Hepatocyte (in vitro differentiated cells): ENCODE data around the gene RHOXF1. TPM values are rescaled to one million over a fixed set of nuclear protein-coding genes. Genes with fewer than 3 reads are reported as not detected.
A peak's percentile ranks its signal among the peaks of the same experiment; 100 is the strongest.
"Not testable (repeated sequence)": the region's sequence is repeated elsewhere in the genome, so short reads cannot be mapped to it uniquely, and the experiment has no call there.

Source experiments
- DNase-seq: peaks from one replicate; pipeline ENCODE4 v3.0.0-alpha.2; 2016; ENCODE audit warnings: low spot score
- H2AFZ ChIP-seq: fragments of 200-600 bp; sonication (generic); 2 replicates; pipeline ENCODE4 v1.6.0; 2016; ENCODE audit warnings: antibody characterized with exemption, mild to moderate bottlenecking
- H3K27ac ChIP-seq: fragments of 200-600 bp; sonication (generic); 2 replicates; pipeline ENCODE4 v1.5.1; 2016; ENCODE audit warnings: mild to moderate bottlenecking
- H3K27me3 ChIP-seq: fragments of 200-600 bp; sonication (generic); 2 replicates; pipeline ENCODE4 v1.6.1; 2016
- H3K36me3 ChIP-seq: fragments of 200-600 bp; sonication (generic); replicated peaks from 2 replicates; pipeline ENCODE4 v1.5.1; 2016; ENCODE audit warnings: low read depth; ENCODE audit not compliant: insufficient read depth
- H3K4me1 ChIP-seq: fragments of 200-600 bp; sonication (generic); 2 replicates; pipeline ENCODE4 v1.5.1; 2016; ENCODE audit warnings: mild to moderate bottlenecking, moderate library complexity; ENCODE audit not compliant: insufficient read depth
- H3K4me2 ChIP-seq: fragments of 200-600 bp; sonication (generic); 2 replicates; pipeline ENCODE4 v1.6.0; 2016
- H3K4me3 ChIP-seq: fragments of 200-600 bp; sonication (generic); 2 replicates; pipeline ENCODE4 v1.5.1; 2016; ENCODE audit warnings: mild to moderate bottlenecking
- H3K79me2 ChIP-seq: fragments of 200-600 bp; sonication (generic); 2 replicates; pipeline ENCODE4 v1.6.0; 2017; ENCODE audit warnings: mild to moderate bottlenecking
- H3K9me2 ChIP-seq: fragments of 200-600 bp; sonication (generic); replicated peaks from 2 replicates; pipeline ENCODE4 v1.6.0; 2017; ENCODE audit warnings: mild to moderate bottlenecking; ENCODE audit not compliant: insufficient read depth
- H3K9me3 ChIP-seq: fragments of 200-600 bp; sonication (generic); 2 replicates; pipeline ENCODE4 v1.5.1; 2016; ENCODE audit warnings: low read depth, mild to moderate bottlenecking
- H4K20me1 ChIP-seq: fragments of 200-600 bp; sonication (generic); 2 replicates; pipeline ENCODE4 v1.6.0; 2016; ENCODE audit warnings: mild to moderate bottlenecking; ENCODE audit not compliant: insufficient read depth, poor library complexity, severe bottlenecking
- CTCF ChIP-seq: fragments of 200-600 bp; sonication (generic); IDR thresholded peaks from 2 replicates; pipeline ENCODE4 v1.5.1; 2016; ENCODE audit warnings: antibody characterized with exemption, mild to moderate bottlenecking; ENCODE audit not compliant: poor library complexity
- EZH2 ChIP-seq: fragments of 200-600 bp; sonication (generic); IDR thresholded peaks from 2 replicates; pipeline ENCODE4 v1.6.1; 2016; ENCODE audit warnings: antibody characterized with exemption, mild to moderate bottlenecking, borderline replicate concordance
- EZH2phosphoT487 ChIP-seq: fragments of 200-600 bp; sonication (generic); IDR thresholded peaks from one replicate; pipeline ENCODE4 v1.6.1; 2018; ENCODE audit warnings: antibody characterized with exemption, mild to moderate bottlenecking, low read depth, moderate library complexity; ENCODE audit not compliant: unreplicated experiment, severe bottlenecking
- WGBS: methylation state at CpG from one replicate; pipeline ENCODE4 v1.1.6; 2016; ENCODE audit warnings: low lambda C conversion rate; ENCODE audit errors: missing lambda C conversion rate; 5-methylcytosine and 5-hydroxymethylcytosine counted together
- polyA plus RNA-seq: library from polyadenylated mRNA; unstranded; fragments of >200 nt; fragmentation: Nextera tagmentation; extraction: Ambion mirVana; gene quantifications from 2 replicates; pipeline ENCODE4 v1.2.1, GENCODE V29; 2016
- total RNA-seq: library from RNA; depleted of rRNA; stranded (reverse); fragments of >200 nt; gene quantifications from 2 replicates; pipeline ENCODE4 v1.2.3, GENCODE V29; 2014

The RHOXF1 gene
- total and polyA plus RNA-seq, 2 experiments from 2014 or later, result not detected

DNA sequence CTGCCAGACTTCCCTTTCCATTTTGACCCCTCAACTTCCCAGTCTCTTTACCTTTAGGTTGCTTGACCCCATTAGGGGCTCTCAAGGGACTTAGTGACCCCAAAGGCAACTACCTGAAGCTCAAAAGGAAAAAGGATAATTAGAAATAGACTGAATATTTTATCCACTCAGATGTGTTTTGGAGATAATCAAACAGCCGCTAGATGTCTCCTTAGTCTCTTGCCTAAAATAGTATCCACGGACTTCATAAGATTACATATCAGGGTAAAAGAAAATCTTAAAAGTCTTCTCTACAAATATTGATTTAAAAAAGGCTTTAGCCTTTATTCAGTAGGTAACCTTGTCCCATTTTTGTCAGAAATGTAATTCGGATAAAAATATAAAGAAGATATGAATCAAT lies 21.7 kb upstream of the RHOXF1 start:
- 53% methylated on average over 3 of the region's 3 CpGs for WGBS

DNA sequence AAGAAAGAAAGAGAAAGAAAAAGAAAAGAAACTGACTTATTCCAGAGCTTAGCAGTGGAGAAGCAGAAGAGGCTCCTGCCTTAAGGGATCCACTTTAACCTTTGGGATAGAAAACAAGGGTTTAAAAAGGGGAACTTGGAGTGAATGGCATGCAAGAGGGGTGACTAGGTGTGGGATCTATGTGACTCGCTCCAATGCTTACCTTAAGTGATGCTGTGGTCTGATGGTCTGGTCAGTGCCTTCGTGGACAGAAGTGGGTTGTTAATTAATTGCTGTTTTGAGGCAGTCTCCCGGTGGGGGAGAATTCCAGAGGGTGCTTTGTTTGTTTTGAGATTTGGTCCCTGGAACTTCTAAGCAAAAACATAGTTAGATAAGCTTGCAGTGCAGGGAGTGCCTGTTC lies 21.1 kb upstream of the RHOXF1 start:
- H3K9me2 ChIP-seq, result no peaks in the 10 kb centered on the region
- H3K27me3 ChIP-seq, result no peaks in the 10 kb centered on the region
- TF ChIP-seq CTCF (no peak), EZH2phosphoT487 (no peak)
- no peak overlapping the region for H3K4me3 ChIP-seq
- H3K4me1 ChIP-seq, result no peaks in the 10 kb centered on the region
- no peak overlapping the region for H2AFZ ChIP-seq
- no peaks in the 10 kb centered on the region for H3K9me3 ChIP-seq
- H3K79me2 ChIP-seq, result no peaks in the 10 kb centered on the region
- H3K4me2 ChIP-seq, result no peak overlapping the region
- no peak for DNase-seq
- WGBS, result 42% methylated on average over 3 of the region's 3 CpGs
- no peaks in the 10 kb centered on the region for H3K36me3 ChIP-seq
- no peak overlapping the region for H3K27ac ChIP-seq
- H4K20me1 ChIP-seq, result no peaks in the 10 kb centered on the region

More for the DNA sequence above, 21.7 kb upstream of the RHOXF1 start:
- Histone ChIP-seq H3K79me2 (no peaks in the 10 kb centered on the region), H3K4me2 (no peak overlapping the region), H3K36me3 (no peaks in the 10 kb centered on the region), H3K4me3 (no peak overlapping the region), H3K27me3 (no peaks in the 10 kb centered on the region), H3K9me3 (no peaks in the 10 kb centered on the region), H2AFZ (no peak overlapping the region), H4K20me1 (no peaks in the 10 kb centered on the region), H3K9me2 (no peaks in the 10 kb centered on the region), H3K27ac (no peak overlapping the region), H3K4me1 (no peaks in the 10 kb centered on the region)
- no peak for TF ChIP-seq EZH2
- peak; percentile 6 for TF ChIP-seq CTCF
- DNase-seq, result no peak

- Histone ChIP-seq H3K4me1 (no peaks in the 10 kb centered on the region), H3K36me3 (no peaks in the 10 kb centered on the region), H3K4me3 (no peak overlapping the region)
Measured at GRCh38 chrX:120136128-120136527, 20.4 kb upstream of the RHOXF1 start.

GRCh38 chrX:120128306-120128846 lies 12.7 kb upstream of the RHOXF1 start:
- not testable (repeated sequence) for H3K4me2 ChIP-seq, H3K9me3 ChIP-seq, DNase-seq, H3K4me1 ChIP-seq, H3K79me2 ChIP-seq, H2AFZ ChIP-seq, H3K4me3 ChIP-seq, H3K36me3 ChIP-seq, H3K9me2 ChIP-seq, H3K27ac ChIP-seq, H4K20me1 ChIP-seq, H3K27me3 ChIP-seq
- 71% methylated on average over 5 of the region's 5 CpGs for WGBS

More at GRCh38 chrX:120136128-120136527, 20.4 kb upstream of the RHOXF1 start:
- Histone ChIP-seq H4K20me1 (no peaks in the 10 kb centered on the region), H3K79me2 (no peaks in the 10 kb centered on the region), H2AFZ (no peak overlapping the region), H3K27ac (no peak overlapping the region), H3K9me3 (no peaks in the 10 kb centered on the region), H3K9me2 (no peaks in the 10 kb centered on the region), H3K27me3 (no peaks in the 10 kb centered on the region), H3K4me2 (no peak overlapping the region)
- 54% methylated on average over 6 of the region's 6 CpGs for WGBS
- TF ChIP-seq EZH2phosphoT487 (no peak), CTCF (no peak), EZH2 (no peak)
- DNase-seq, result no peak
